Measurements from ENCODE around the gene NR6A1.

Gene NR6A1

DNA sequence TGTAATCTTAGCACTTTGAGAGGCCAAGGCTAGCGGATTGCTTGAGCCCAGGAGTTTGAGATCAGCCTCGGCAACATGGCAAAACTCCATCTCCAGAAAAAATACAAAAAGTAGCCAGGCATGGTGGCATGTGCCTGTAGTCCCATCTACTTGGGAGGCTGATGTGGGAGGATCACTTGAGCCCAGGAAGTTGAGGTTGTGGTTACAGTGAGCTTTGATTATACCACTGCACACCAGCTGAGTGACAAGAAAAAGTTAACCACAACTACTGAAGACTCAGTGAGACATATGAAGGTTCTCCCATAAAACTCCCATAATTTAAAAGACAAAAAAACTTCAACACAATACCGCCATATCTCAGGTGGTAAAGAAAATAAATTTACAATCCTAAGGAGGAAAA lies 98.0 kb downstream of the NR6A1 start:
- Histone ChIP-seq H3K36me3 (ENCODE audit: control insufficient read depth, low read length) (peaks cover 30% of the 10 kb centered on the region), H3K4me3 (ENCODE audit: low read length) (no peak overlapping the region), H4K20me1 (ENCODE audit: control insufficient read depth, insufficient read depth, low read depth, low read length) (no peaks in the 10 kb centered on the region; the same call in 1 of the 2 replicates), H3K4me2 (ENCODE audit: low read length) (no peak overlapping the region), H3K79me2 (ENCODE audit: control insufficient read depth, low read length) (peaks cover 76% of the 10 kb centered on the region), H3K27ac (ENCODE audit: low read depth, low read length) (no peak overlapping the region), H3K4me1 (ENCODE audit: control insufficient read depth, low read length) (peaks cover 14% of the 10 kb centered on the region), H3K27me3 (ENCODE audit: control insufficient read depth, low read length) (no peaks in the 10 kb centered on the region), H3K9me2 (replicated peaks; ENCODE audit: control insufficient read depth, low read length) (no peaks in the 10 kb centered on the region), H3F3A (ENCODE audit: control insufficient read depth, insufficient read depth) (no peaks in the 10 kb centered on the region), H3K9me3 (ENCODE audit: control insufficient read depth, insufficient read depth, low read length) (no peaks in the 10 kb centered on the region)
- TF ChIP-seq EZH2phosphoT487 (IDR thresholded peaks at IDR 0.05; ENCODE audit: borderline replicate concordance, low read length), result no peak
- TF ChIP-seq, protein P1, sequence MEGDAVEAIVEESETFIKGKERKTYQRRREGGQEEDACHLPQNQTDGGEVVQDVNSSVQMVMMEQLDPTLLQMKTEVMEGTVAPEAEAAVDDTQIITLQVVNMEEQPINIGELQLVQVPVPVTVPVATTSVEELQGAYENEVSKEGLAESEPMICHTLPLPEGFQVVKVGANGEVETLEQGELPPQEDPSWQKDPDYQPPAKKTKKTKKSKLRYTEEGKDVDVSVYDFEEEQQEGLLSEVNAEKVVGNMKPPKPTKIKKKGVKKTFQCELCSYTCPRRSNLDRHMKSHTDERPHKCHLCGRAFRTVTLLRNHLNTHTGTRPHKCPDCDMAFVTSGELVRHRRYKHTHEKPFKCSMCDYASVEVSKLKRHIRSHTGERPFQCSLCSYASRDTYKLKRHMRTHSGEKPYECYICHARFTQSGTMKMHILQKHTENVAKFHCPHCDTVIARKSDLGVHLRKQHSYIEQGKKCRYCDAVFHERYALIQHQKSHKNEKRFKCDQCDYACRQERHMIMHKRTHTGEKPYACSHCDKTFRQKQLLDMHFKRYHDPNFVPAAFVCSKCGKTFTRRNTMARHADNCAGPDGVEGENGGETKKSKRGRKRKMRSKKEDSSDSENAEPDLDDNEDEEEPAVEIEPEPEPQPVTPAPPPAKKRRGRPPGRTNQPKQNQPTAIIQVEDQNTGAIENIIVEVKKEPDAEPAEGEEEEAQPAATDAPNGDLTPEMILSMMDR (IDR thresholded peaks at IDR 0.05; ENCODE audit: low read depth, low read length, poor library complexity, severe bottlenecking), result no peak

- H3K9me3 ChIP-seq (ENCODE audit: control insufficient read depth, insufficient read depth, low read length), result no peaks in the 10 kb centered on the region
- no peak for TF ChIP-seq EZH2phosphoT487 (IDR thresholded peaks at IDR 0.05; ENCODE audit: borderline replicate concordance, low read length)
- TF ChIP-seq, protein P1 (IDR thresholded peaks at IDR 0.05; ENCODE audit: low read depth, low read length, poor library complexity, severe bottlenecking), result no peak
- no peak overlapping the region for H3K4me2 ChIP-seq (ENCODE audit: low read length)
- peaks cover 30% of the 10 kb centered on the region for H3K36me3 ChIP-seq (ENCODE audit: control insufficient read depth, low read length)
- H3K4me1 ChIP-seq (ENCODE audit: control insufficient read depth, low read length), result peaks cover 9% of the 10 kb centered on the region
- H3K27ac ChIP-seq (ENCODE audit: low read depth, low read length), result no peak overlapping the region
- no peaks in the 10 kb centered on the region for H3F3A ChIP-seq (ENCODE audit: control insufficient read depth, insufficient read depth)
- no peaks in the 10 kb centered on the region; the same call in 1 of the 2 replicates for H4K20me1 ChIP-seq (ENCODE audit: control insufficient read depth, insufficient read depth, low read depth, low read length)
- no peaks in the 10 kb centered on the region for H3K9me2 ChIP-seq (replicated peaks; ENCODE audit: control insufficient read depth, low read length)
- H3K4me3 ChIP-seq (ENCODE audit: low read length), result no peak overlapping the region
- H3K79me2 ChIP-seq (ENCODE audit: control insufficient read depth, low read length), result peaks cover 87% of the 10 kb centered on the region
- no peaks in the 10 kb centered on the region for H3K27me3 ChIP-seq (ENCODE audit: control insufficient read depth, low read length)
Measured at GRCh38 chr9:124671861-124672260, 99.2 kb downstream of the NR6A1 start.

DNA sequence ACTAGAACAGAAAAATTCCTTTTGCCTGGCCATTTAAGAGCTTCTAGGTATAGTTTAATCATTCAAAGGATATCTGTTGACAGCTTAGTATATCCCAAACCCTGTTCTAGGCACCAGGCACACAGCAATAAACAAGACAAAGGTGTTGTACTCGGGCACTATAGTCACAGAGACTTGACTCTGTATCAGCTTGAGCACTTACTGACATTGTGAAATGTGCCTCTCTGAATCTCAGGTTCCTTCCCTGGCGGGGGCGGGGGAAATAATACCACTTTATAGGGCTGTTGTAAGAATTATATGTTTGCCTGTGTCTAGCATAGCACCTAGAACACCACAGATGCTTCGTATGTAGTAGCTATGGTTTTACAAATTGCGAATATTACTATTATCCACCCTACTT lies 104.5 kb downstream of the NR6A1 start:
- H3K79me2 ChIP-seq (ENCODE audit: control insufficient read depth, low read length), result peaks cover 94% of the 10 kb centered on the region
- H3K9me2 ChIP-seq (replicated peaks; ENCODE audit: control insufficient read depth, low read length), result no peaks in the 10 kb centered on the region
- H3K4me2 ChIP-seq (ENCODE audit: low read length), result no peak overlapping the region
- H3K27ac ChIP-seq (ENCODE audit: low read depth, low read length), result no peak overlapping the region
- no peak overlapping the region for H3K4me3 ChIP-seq (ENCODE audit: low read length)
- no peaks in the 10 kb centered on the region for H3F3A ChIP-seq (ENCODE audit: control insufficient read depth, insufficient read depth)
- H4K20me1 ChIP-seq (ENCODE audit: control insufficient read depth, insufficient read depth, low read depth, low read length), result peaks cover 10% of the 10 kb centered on the region; the same call in 1 of the 2 replicates
- no peaks in the 10 kb centered on the region for H3K27me3 ChIP-seq (ENCODE audit: control insufficient read depth, low read length)
- peaks cover 19% of the 10 kb centered on the region for H3K4me1 ChIP-seq (ENCODE audit: control insufficient read depth, low read length)
- TF ChIP-seq EZH2phosphoT487 (IDR thresholded peaks at IDR 0.05; ENCODE audit: borderline replicate concordance, low read length), result no peak
- TF ChIP-seq, protein P1 (IDR thresholded peaks at IDR 0.05; ENCODE audit: low read depth, low read length, poor library complexity, severe bottlenecking), result no peak
- H3K36me3 ChIP-seq (ENCODE audit: control insufficient read depth, low read length), result peaks cover 25% of the 10 kb centered on the region
- no peaks in the 10 kb centered on the region for H3K9me3 ChIP-seq (ENCODE audit: control insufficient read depth, insufficient read depth, low read length)
